GM12801 (cell line): ENCODE data around the gene NAPA.

Source experiments
- TF ChIP-seq, protein P1 (sequence below): IDR thresholded peaks from one replicate; pipeline ENCODE4 v1.5.1; 2011; ENCODE audit warnings: control low read depth; ENCODE audit not compliant: insufficient read length; ENCODE audit errors: extremely low read depth

The NAPA gene

DNA sequence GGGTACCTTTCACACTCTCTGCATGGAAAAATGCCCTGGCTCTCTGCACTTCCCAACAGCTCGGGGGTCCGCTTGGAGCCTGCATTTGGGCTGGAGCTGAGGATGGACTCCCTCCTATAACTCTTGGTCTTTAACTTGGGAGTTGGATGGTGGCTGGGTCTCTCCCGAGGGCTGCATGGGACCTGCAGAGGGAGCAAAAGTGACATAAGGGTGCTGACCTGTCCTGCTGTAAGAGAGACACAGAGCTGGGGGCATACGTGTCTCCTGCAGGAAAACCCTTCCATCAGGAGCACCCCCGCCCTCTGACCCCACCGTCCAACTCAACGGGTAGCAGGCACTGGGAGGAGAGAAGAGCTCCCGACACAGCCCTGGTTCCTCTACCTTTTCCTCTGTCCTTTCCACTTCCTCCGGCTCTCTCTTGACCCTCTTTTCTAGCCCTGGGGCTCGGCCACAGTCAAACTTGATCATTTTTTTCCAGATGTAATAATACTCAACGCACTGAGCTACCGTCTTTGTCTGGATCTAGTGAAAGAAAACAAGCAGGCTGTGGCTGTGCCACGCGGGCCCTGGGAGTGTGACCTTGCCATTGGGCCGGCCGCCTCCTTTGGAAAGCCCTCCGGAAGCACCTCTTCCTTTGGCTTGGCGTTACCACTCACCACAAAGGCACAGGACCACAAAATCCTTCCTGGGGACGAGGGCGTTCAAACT, 6.8 kb upstream of the NAPA start:
- TF ChIP-seq, protein P1, sequence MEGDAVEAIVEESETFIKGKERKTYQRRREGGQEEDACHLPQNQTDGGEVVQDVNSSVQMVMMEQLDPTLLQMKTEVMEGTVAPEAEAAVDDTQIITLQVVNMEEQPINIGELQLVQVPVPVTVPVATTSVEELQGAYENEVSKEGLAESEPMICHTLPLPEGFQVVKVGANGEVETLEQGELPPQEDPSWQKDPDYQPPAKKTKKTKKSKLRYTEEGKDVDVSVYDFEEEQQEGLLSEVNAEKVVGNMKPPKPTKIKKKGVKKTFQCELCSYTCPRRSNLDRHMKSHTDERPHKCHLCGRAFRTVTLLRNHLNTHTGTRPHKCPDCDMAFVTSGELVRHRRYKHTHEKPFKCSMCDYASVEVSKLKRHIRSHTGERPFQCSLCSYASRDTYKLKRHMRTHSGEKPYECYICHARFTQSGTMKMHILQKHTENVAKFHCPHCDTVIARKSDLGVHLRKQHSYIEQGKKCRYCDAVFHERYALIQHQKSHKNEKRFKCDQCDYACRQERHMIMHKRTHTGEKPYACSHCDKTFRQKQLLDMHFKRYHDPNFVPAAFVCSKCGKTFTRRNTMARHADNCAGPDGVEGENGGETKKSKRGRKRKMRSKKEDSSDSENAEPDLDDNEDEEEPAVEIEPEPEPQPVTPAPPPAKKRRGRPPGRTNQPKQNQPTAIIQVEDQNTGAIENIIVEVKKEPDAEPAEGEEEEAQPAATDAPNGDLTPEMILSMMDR: no peak

DNA sequence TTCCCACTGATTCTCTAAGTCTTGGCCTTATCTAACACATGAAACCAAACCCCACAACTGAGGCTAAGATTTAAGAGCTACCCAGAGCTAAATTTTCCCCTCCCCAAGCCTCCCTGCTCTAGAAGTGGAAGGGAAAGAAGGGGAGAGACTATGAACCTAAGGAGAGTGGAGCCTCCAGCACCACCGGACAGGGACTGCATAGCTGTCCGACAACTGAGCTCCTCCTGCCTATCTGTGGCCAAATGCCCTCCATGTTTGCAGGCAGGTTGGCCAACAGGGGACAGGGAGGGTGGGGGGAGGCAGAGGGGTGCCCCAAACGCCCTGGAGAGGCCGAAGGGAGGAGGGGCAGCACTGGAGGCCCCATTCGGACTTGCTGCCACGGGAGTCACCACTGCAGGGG, 6.0 kb upstream of the NAPA start:
- TF ChIP-seq, protein P1: no peak

DNA sequence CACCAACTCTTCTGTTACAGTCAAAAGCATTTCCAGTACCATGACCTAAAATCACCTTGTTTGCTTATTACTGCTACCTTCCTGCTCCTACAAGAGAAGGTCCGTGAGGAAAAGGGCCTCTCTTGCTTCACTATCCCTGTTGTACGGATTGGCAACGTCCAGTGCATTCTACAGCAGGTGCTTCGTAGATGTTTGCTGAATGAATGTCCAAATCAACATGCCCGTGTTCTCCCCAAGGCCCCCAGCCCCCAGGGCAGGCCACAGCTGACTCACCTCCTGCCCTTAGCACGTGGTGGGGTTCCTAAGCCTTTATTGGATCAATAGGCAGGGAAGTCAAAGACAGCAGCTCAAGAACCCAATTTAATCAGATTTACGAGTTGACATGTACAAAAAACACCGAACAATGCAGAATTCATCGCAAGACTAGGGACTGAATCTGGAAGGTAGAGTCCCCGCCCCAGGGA, 5.5 kb upstream of the NAPA start:
- TF ChIP-seq, protein P1: no peak

DNA sequence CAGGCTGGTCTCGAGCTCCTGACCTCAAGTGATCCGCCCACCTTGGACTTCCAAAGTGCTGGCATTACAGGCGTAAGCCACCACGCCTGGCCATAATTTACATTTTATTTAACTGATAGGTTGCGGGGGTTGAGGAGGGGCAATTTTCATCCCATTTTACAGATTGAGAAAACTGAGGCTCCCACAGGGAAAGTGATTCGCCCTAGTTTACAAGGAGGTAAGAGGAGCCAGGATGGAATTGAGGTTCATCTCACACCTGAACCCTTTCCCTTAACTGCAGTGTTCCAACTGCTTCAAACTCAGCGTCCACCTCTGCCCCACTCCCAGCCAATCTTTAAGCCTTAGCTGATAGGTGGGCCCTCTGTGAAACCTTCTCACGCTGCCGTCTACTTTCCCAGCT, 4.0 kb upstream of the NAPA start:
- TF ChIP-seq, protein P1: no peak

DNA sequence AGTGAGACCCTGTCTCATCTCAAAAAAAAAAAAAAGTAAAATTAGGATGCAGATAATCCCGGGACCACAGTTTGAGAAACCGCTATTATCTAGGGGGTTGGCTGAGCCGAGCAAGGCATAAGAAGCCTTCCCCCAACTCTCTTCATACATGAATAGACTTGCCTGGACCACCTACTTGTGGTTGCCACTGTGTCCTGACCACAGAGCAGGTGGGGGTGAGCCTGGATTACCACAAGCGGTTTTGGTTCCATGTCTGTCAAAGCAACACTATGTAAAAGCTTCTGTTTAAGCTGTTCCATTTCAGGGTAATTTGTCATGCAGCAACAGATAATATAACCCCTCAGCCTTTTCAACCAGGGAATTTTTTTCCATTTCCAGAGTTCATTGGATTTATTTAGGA, 3.3 kb upstream of the NAPA start:
- TF ChIP-seq, protein P1: no peak

DNA sequence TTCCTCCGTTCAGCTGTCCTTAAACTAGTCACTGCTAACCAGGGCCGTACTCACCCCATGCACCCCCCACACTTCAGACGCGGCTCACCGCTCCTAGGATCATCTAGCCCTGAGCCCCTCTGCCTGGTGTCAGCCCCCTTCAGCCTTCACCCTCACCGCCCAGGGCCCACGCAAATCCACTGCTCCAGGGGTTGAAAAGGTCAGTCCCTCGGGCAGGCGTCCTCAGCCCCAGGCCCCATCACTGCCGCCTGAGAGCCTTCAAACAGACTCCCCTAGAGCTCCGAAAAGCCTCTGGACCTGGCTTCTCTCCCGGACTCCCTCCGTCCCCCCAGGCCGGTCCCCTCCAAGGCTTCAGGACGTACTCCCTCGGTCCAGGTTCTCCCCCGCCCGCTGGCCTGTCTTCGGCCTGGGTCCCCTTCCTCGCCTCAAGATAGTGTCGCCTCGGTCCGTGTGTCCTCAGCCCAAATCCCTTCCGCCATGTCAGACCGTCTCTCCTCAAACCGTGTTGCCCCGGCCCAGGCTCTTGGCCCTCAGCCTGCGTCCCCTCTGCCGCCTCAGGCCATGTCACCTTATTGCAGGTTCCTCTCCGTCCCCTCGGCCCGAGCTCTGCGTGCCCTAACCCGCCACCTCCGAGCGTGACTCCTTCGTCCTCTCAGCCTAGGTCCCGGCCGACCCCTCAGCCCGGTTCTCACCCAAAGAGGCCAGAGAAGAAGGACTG, 553 bp downstream of the NAPA start:
- TF ChIP-seq, protein P1: no peak

DNA sequence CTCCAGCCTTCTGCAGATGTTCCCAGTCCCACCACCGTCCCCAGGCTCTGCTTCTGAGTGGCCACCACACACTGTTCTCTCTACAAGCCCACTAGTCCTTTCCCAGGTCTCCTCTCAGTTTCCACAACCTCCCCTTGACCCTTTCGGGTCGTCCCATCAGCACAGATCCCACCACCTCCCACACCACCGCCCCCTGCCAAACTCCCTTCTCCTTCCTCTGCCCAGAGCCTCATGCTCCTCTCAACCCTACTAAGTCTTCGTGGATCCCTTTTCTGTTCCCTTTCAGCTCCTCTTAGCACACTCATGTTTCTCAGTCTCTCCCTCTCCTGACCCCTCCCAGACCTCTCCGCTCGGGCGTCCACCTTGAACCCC, 1.9 kb downstream of the NAPA start:
- TF ChIP-seq, protein P1: no peak
